IMR-90 (cell line): Measurements from ENCODE around the gene PEX14. TPM values are rescaled to one million over a fixed set of nuclear protein-coding genes. Genes with fewer than 3 reads are reported as not detected.

Experiments
- ATAC-seq: fragments of 200-7000 bp; cut with Tn5 transposase; 2 replicates; pipeline ENCODE4 v1.9.1; 2020; ENCODE audit warnings: low read depth, mild to moderate bottlenecking, moderate library complexity
- BruUV-seq: library from RNA; stranded (reverse); fragments of 400-500 nt; replicated peaks from 2 replicates; lab custom pipeline; 2021; lab: Mats Ljungman, UMichigan
- CTCF ChIA-PET: fragments of 300-600 bp; formaldehyde crosslinking; extraction: SDS; loops from one replicate; lab custom pipeline; 2021; ENCODE audit warnings: antibody characterized with exemption; lab: Yijun Ruan, JAX
- POLR2A ChIA-PET: fragments of 300-600 bp; sonication (Branson Sonifier 250); formaldehyde crosslinking; loops from one replicate; lab custom pipeline; 2022; ENCODE audit warnings: antibody characterized with exemption; ENCODE audit not compliant: unreplicated experiment; lab: Charles Lee
- DNase-seq: peaks from one replicate; pipeline ENCODE4 v3.0.0; 2013
- H2AFZ ChIP-seq: replicated peaks from 2 replicates; pipeline ENCODE3; 2013; ENCODE audit warnings: low read length, mild to moderate bottlenecking; ENCODE audit not compliant: poor library complexity
- H2AK5ac ChIP-seq: 2 replicates; pipeline ENCODE4 v1.6.1; 2013; ENCODE audit warnings: low read depth, low read length, inconsistent platforms
- H2AK9ac ChIP-seq: replicated peaks from 2 replicates; pipeline ENCODE3; 2013; ENCODE audit warnings: mild to moderate bottlenecking, low read depth, low read length, moderate library complexity; ENCODE audit not compliant: poor library complexity
- H2BK120ac ChIP-seq: 2 replicates; pipeline ENCODE4 v1.6.1; 2013; ENCODE audit warnings: low read depth, low read length, inconsistent platforms
- H2BK15ac ChIP-seq: 3 replicates; pipeline ENCODE4 v1.6.1; 2013; ENCODE audit warnings: low read depth, low read length, inconsistent platforms
- H2BK20ac ChIP-seq: 2 replicates; pipeline ENCODE4 v1.6.1; 2013; ENCODE audit warnings: low read depth, mild to moderate bottlenecking, inconsistent platforms, low read length, moderate library complexity
- H2BK5ac ChIP-seq: 2 replicates; pipeline ENCODE4 v1.6.1; 2013; ENCODE audit warnings: mild to moderate bottlenecking, low read depth, low read length, inconsistent platforms; ENCODE audit not compliant: poor library complexity, severe bottlenecking
- H3K14ac ChIP-seq: replicated peaks from 2 replicates; pipeline ENCODE4 v1.6.1; 2013; ENCODE audit warnings: low read depth, low read length, inconsistent platforms
- H3K18ac ChIP-seq: 2 replicates; pipeline ENCODE4 v1.6.1; 2013; ENCODE audit warnings: low read depth, low read length, control low read depth
- H3K23ac ChIP-seq: 2 replicates; pipeline ENCODE4 v1.6.1; 2013; ENCODE audit warnings: low read depth, low read length, inconsistent platforms
- H3K27ac ChIP-seq: 2 replicates; pipeline ENCODE4 v1.5.1; 2013; ENCODE audit warnings: mild to moderate bottlenecking, control low read depth, low read length; ENCODE audit not compliant: insufficient read depth
- H3K27me3 ChIP-seq: 2 replicates; pipeline ENCODE4 v1.6.1; 2013; ENCODE audit warnings: low read length; ENCODE audit not compliant: control insufficient read depth, insufficient read depth
- H3K36me3 ChIP-seq: 2 replicates; pipeline ENCODE4 v1.6.1; 2013; ENCODE audit warnings: low read length, mixed read lengths; ENCODE audit not compliant: control insufficient read depth, insufficient read depth
- H3K4ac ChIP-seq: 2 replicates; pipeline ENCODE4 v1.6.1; 2013; ENCODE audit warnings: low read depth, low read length, inconsistent platforms
- H3K4me1 ChIP-seq: 2 replicates; pipeline ENCODE4 v1.6.1; 2013; ENCODE audit warnings: low read length, mixed read lengths; ENCODE audit not compliant: control insufficient read depth, insufficient read depth
- H3K4me2 ChIP-seq: 2 replicates; pipeline ENCODE4 v1.6.1; 2013; ENCODE audit warnings: low read depth, mild to moderate bottlenecking, control low read depth, low read length, moderate library complexity
- H3K4me3 ChIP-seq: 2 replicates; pipeline ENCODE4 v1.5.1; 2013; ENCODE audit warnings: low read depth, mild to moderate bottlenecking, control low read depth, low read length, moderate library complexity; ENCODE audit not compliant: insufficient read depth
- H3K56ac ChIP-seq: 2 replicates; pipeline ENCODE4 v1.6.1; 2013; ENCODE audit warnings: low read length, inconsistent platforms; ENCODE audit not compliant: insufficient read depth; ENCODE audit errors: extremely low read depth
- H3K79me1 ChIP-seq, 2 experiments: 2 replicates each; pipeline ENCODE4 v1.6.1; 2013; ENCODE audit warnings: low read length in 2 of 2, inconsistent platforms in 1 of 2, low read depth in 1 of 2
- H3K9ac ChIP-seq: 2 replicates; pipeline ENCODE4 v1.6.1; 2013; ENCODE audit warnings: low read depth, low read length, control low read depth
- H3K9me1 ChIP-seq: 2 replicates; pipeline ENCODE4 v1.6.1; 2013; ENCODE audit warnings: low read length, inconsistent platforms; ENCODE audit not compliant: insufficient read depth
- H3K9me3 ChIP-seq: 2 replicates; pipeline ENCODE4 v1.6.1; 2013; ENCODE audit warnings: low read length; ENCODE audit not compliant: control insufficient read depth, insufficient read depth
- H4K20me1 ChIP-seq: 2 replicates; pipeline ENCODE4 v1.6.1; 2013; ENCODE audit warnings: low read length, inconsistent platforms; ENCODE audit not compliant: insufficient read depth
- H4K5ac ChIP-seq: 2 replicates; pipeline ENCODE4 v1.6.1; 2013; ENCODE audit warnings: mild to moderate bottlenecking, low read depth, low read length, control low read depth
- H4K8ac ChIP-seq, 2 experiments: 2 replicates each; pipeline ENCODE4 v1.6.1; 2013; ENCODE audit warnings: low read depth in 2 of 2, low read length in 2 of 2, control low read depth in 1 of 2, inconsistent platforms in 1 of 2
- H4K91ac ChIP-seq: 2 replicates; pipeline ENCODE4 v1.6.1; 2013; ENCODE audit warnings: low read depth, low read length, inconsistent platforms; ENCODE audit not compliant: insufficient read depth
- BHLHE40 ChIP-seq: fragments of 150-350 bp; IDR thresholded peaks from 2 replicates; pipeline ENCODE4 v1.6.1; 2016; ENCODE audit warnings: mild to moderate bottlenecking, low read depth, low read length
- CEBPB ChIP-seq: IDR thresholded peaks from 2 replicates; pipeline ENCODE4 v1.6.1; 2012; ENCODE audit warnings: low read depth, low read length, improper control_type of control experiment
- CHD1 ChIP-seq: IDR thresholded peaks from 2 replicates; pipeline ENCODE4 v1.6.1; 2012; ENCODE audit warnings: low read depth, low read length, improper control_type of control experiment
- CTCF ChIP-seq: conservative IDR thresholded peaks from 2 replicates; pipeline ENCODE4 v1.5.1; 2012; ENCODE audit warnings: mild to moderate bottlenecking, low read depth, low read length, improper control_type of control experiment
- FOS ChIP-seq: fragments of 150-350 bp; IDR thresholded peaks from 2 replicates; pipeline ENCODE4 v1.6.1; 2016; ENCODE audit warnings: low read depth, low read length
- MAFK ChIP-seq: IDR thresholded peaks from 2 replicates; pipeline ENCODE4 v1.6.1; 2012; ENCODE audit warnings: low read depth, low read length, improper control_type of control experiment
- MAZ ChIP-seq: IDR thresholded peaks from 2 replicates; pipeline ENCODE4 v1.6.1; 2012; ENCODE audit warnings: low read depth, mild to moderate bottlenecking, low read length, improper control_type of control experiment, moderate library complexity, borderline replicate concordance
- MXI1 ChIP-seq: IDR thresholded peaks from 2 replicates; pipeline ENCODE4 v1.6.1; 2012; ENCODE audit warnings: low read depth, mild to moderate bottlenecking, low read length, moderate library complexity, borderline replicate concordance
- NFE2L2 ChIP-seq: fragments of 150-350 bp; IDR thresholded peaks from 2 replicates; pipeline ENCODE4 v1.6.1; 2016; ENCODE audit warnings: low read depth, mild to moderate bottlenecking, low read length
- POLR2A ChIP-seq: IDR thresholded peaks from 2 replicates; pipeline ENCODE4 v1.6.1; 2012; ENCODE audit warnings: mild to moderate bottlenecking, low read depth, low read length
- RAD21 ChIP-seq: IDR thresholded peaks from 2 replicates; pipeline ENCODE4 v1.6.1; 2012; ENCODE audit warnings: low read length, improper control_type of control experiment
- RCOR1 ChIP-seq: IDR thresholded peaks from 2 replicates; pipeline ENCODE4 v1.6.1; 2012; ENCODE audit warnings: mild to moderate bottlenecking, low read length, improper control_type of control experiment; ENCODE audit not compliant: insufficient replicate concordance
- RFX5 ChIP-seq: IDR thresholded peaks from 2 replicates; pipeline ENCODE4 v1.8.0; 2012; ENCODE audit warnings: low read depth, mild to moderate bottlenecking, low read length, moderate library complexity
- SMC3 ChIP-seq: fragments of 150-350 bp; IDR thresholded peaks from 2 replicates; pipeline ENCODE4 v1.6.1; 2016; ENCODE audit warnings: low read depth, mild to moderate bottlenecking, antibody characterized with exemption, low read length, moderate library complexity
- WGBS, 2 experiments: methylation state at CpG; one replicate each; pipeline versions ENCODE4 v1.1.5 to v1.1.7; 2013; ENCODE audit warnings: missing lambda C conversion rate in 2 of 2; ENCODE audit not compliant: insufficient read length in 1 of 2; ENCODE audit errors: extremely low coverage in 2 of 2; 5-methylcytosine and 5-hydroxymethylcytosine counted together
- dilution Hi-C: fragments of 300-500 bp; cut with HindIII; formaldehyde crosslinking; loops from one replicate; pipeline ENCODE4 v1.14.3; 2018; ENCODE audit warnings: low sequenced_read_pairs; ENCODE audit not compliant: unreplicated experiment
- in situ Hi-C: fragments of 300-500 bp; cut with MboI; formaldehyde crosslinking; loops from 3 replicates; pipeline ENCODE4 v1.14.3; 2019; ENCODE audit warnings: low sequenced_read_pairs, inconsistent platforms, mixed read lengths
- intact Hi-C: fragments of 100-400 bp; cut with micrococcal nuclease; formaldehyde crosslinking; loops from 2 replicates; pipeline ENCODE4 v1.10.0; 2022
- polyA plus RNA-seq, 3 experiments: library from polyadenylated mRNA; depleted of rRNA; stranded (reverse); fragments of >200 nt; gene quantifications; 2 replicates each; pipeline ENCODE4 v1.2.3, GENCODE V29; 2012; ENCODE audit warnings: low replicate concordance in 1 of 3
- total RNA-seq: library from RNA; depleted of rRNA; stranded (reverse); fragments of >200 nt; gene quantifications from 2 replicates; pipeline ENCODE4 v1.2.3, GENCODE V29; 2012
- TF ChIP-seq, protein P1 (sequence below): fragments of 150-350 bp; IDR thresholded peaks from 2 replicates; pipeline ENCODE4 v1.6.1; 2017; ENCODE audit warnings: mild to moderate bottlenecking, antibody characterized with exemption, low read length, low read depth
- TF ChIP-seq, protein P2 (sequence below): fragments of 150-350 bp; IDR thresholded peaks from 2 replicates; pipeline ENCODE4 v1.6.1; 2016; ENCODE audit warnings: low read depth, mild to moderate bottlenecking, low read length, moderate library complexity, borderline replicate concordance

The PEX14 gene
- total and polyA plus RNA-seq, 2 of the 4 experiments (the other 2 are of a cell fraction), result 9.5 to 22.5 TPM

- H4K91ac ChIP-seq, result no peak overlapping the region
- ATAC-seq (no peak), DNase-seq (no peak)
- ChIA-PET CTCF (no interaction called here), POLR2A (no interaction called here)
- no peaks in the 10 kb centered on the region for H3K36me3 ChIP-seq
- no peak overlapping the region for H3K18ac ChIP-seq
- 73% methylated on average over 2 of the region's 19 CpGs; no CpG with 5 or more reads in 1 of the 2 experiments for WGBS, 2 experiments
- H3K9ac ChIP-seq, result no peak overlapping the region
- in situ Hi-C loops, result no loop called here
- H3K56ac ChIP-seq, result no peak overlapping the region
- H2BK15ac ChIP-seq, result no peak overlapping the region
- TF ChIP-seq CTCF (no peak), FOS (no peak), RFX5 (no peak), BHLHE40 (no peak), NFE2L2 (no peak), CEBPB (no peak), MAZ (no peak), SMC3 (no peak), RAD21 (no peak), CHD1 (no peak), POLR2A (no peak), MXI1 (no peak), MAFK (no peak), RCOR1 (no peak)
- TF ChIP-seq, protein P1, sequence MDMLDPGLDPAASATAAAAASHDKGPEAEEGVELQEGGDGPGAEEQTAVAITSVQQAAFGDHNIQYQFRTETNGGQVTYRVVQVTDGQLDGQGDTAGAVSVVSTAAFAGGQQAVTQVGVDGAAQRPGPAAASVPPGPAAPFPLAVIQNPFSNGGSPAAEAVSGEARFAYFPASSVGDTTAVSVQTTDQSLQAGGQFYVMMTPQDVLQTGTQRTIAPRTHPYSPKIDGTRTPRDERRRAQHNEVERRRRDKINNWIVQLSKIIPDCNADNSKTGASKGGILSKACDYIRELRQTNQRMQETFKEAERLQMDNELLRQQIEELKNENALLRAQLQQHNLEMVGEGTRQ, result no peak
- TF ChIP-seq, protein P2, sequence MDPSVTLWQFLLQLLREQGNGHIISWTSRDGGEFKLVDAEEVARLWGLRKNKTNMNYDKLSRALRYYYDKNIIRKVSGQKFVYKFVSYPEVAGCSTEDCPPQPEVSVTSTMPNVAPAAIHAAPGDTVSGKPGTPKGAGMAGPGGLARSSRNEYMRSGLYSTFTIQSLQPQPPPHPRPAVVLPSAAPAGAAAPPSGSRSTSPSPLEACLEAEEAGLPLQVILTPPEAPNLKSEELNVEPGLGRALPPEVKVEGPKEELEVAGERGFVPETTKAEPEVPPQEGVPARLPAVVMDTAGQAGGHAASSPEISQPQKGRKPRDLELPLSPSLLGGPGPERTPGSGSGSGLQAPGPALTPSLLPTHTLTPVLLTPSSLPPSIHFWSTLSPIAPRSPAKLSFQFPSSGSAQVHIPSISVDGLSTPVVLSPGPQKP, result no peak
- H3K4me3 ChIP-seq, result no peak overlapping the region
- dilution Hi-C loops, result no loop called here
- no peak overlapping the region for H2AK9ac ChIP-seq
- peak overlapping the region; percentile 32 for H2AFZ ChIP-seq
- no peak overlapping the region for H3K4me2 ChIP-seq
- no peaks in the 10 kb centered on the region for H3K9me1 ChIP-seq
- no peak overlapping the region for H2BK120ac ChIP-seq
- peaks cover 13% of the 10 kb centered on the region; the same call in 1 of the 2 replicates for H3K27me3 ChIP-seq
- H2AK5ac ChIP-seq, result no peak overlapping the region
- no peak overlapping the region for H4K5ac ChIP-seq
- H3K27ac ChIP-seq, result no peak overlapping the region
- no peak overlapping the region for H4K8ac ChIP-seq
- no peaks in the 10 kb centered on the region for H4K20me1 ChIP-seq
- H3K79me1 ChIP-seq, result no peaks in the 10 kb centered on the region
- H2BK20ac ChIP-seq, result no peak overlapping the region
- H3K4me1 ChIP-seq, result no peaks in the 10 kb centered on the region; the same call in 1 of the 2 replicates
- intact Hi-C loops, result no loop called here
- H3K14ac ChIP-seq, result no peak overlapping the region
- no peak overlapping the region for H2BK5ac ChIP-seq
- H3K4ac ChIP-seq, result no peak overlapping the region
- no TSS peak for BruUV-seq
- no peak overlapping the region for H3K23ac ChIP-seq
- H3K9me3 ChIP-seq, result no peaks in the 10 kb centered on the region
Observed at GRCh38 chr1:10673109-10673711, 198.5 kb downstream of the PEX14 start.
